GM23248 (cell line): ENCODE data around the gene SSH3.

Source experiments
- EZH2 ChIP-seq: fragments of 200-600 bp; sonication (generic); IDR thresholded peaks from 2 replicates; pipeline ENCODE4 v1.6.1; 2018; ENCODE audit warnings: antibody characterized with exemption, mild to moderate bottlenecking; ENCODE audit not compliant: insufficient read depth, poor library complexity, severe bottlenecking
- EZH2phosphoT487 ChIP-seq: fragments of 200-600 bp; sonication (generic); IDR thresholded peaks from 2 replicates; pipeline ENCODE4 v1.6.1; 2018; ENCODE audit warnings: antibody characterized with exemption, moderate library complexity, mild to moderate bottlenecking, low read depth; ENCODE audit not compliant: insufficient read depth

DNA sequence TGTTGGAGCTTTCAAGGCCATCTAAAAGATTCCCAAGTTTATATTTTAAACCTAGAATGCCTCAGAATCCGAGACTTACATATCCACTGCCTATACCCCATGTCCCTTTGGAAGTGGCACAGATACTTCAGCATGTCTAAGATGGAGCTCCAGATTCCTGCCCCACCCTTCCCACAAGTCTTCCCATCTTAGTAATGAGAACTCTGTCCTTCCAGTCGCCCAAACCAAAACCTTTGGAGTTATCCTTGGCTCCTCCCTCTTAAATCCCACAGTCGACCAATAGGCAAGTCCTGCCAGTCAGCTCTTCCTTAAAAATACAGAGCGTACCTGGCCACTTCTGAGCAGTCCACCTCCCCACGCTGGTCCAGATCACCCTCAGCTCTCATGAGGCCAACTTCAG, 45.7 kb downstream of the SSH3 start:
- TF ChIP-seq EZH2 = no peak
- no peak for TF ChIP-seq EZH2phosphoT487
